Calu3 (cell line): ENCODE results near the gene TIGD3. TPM values are rescaled to one million over a fixed set of nuclear protein-coding genes. Genes with fewer than 3 reads are reported as not detected.

Experiments used
- BruUV-seq: library from RNA; stranded (reverse); fragments of 400-500 nt; replicated peaks from 2 replicates; lab custom pipeline; 2021; lab: Mats Ljungman, UMichigan
- CTCF ChIA-PET: fragments of 300-600 bp; sonication (Branson Sonifier 250); formaldehyde crosslinking; loops from one replicate; lab custom pipeline; 2022; ENCODE audit warnings: antibody characterized with exemption; lab: Charles Lee
- DNase-seq: peaks from one replicate; pipeline ENCODE4 v3.0.0; 2022
- H3K27ac Mint-ChIP-seq: one replicate; pipeline ENCODE4 v1.8.0; 2022; ENCODE audit warnings: mixed read lengths; ENCODE audit not compliant: unreplicated experiment
- H3K27me3 Mint-ChIP-seq: one replicate; pipeline ENCODE4 v1.8.0; 2022; ENCODE audit warnings: mixed read lengths; ENCODE audit not compliant: unreplicated experiment
- H3K36me3 Mint-ChIP-seq: one replicate; pipeline ENCODE4 v1.8.0; 2022; ENCODE audit warnings: mild to moderate bottlenecking, moderate library complexity, mixed read lengths; ENCODE audit not compliant: insufficient read depth, unreplicated experiment
- H3K4me1 Mint-ChIP-seq: one replicate; pipeline ENCODE4 v1.8.0; 2022; ENCODE audit warnings: mild to moderate bottlenecking, low read depth, mixed read lengths; ENCODE audit not compliant: unreplicated experiment
- H3K4me3 Mint-ChIP-seq: one replicate; pipeline ENCODE4 v1.8.0; 2022; ENCODE audit warnings: mild to moderate bottlenecking, low read depth, moderate library complexity, mixed read lengths; ENCODE audit not compliant: unreplicated experiment
- H3K9me3 Mint-ChIP-seq: one replicate; pipeline ENCODE4 v1.8.0; 2022; ENCODE audit warnings: low read depth, mixed read lengths; ENCODE audit not compliant: unreplicated experiment
- CTCF ChIP-seq: fragments of 200-600 bp; IDR thresholded peaks from one replicate; pipeline ENCODE4 v1.8.0; 2022; ENCODE audit warnings: antibody characterized with exemption; ENCODE audit not compliant: unreplicated experiment
- intact Hi-C: fragments of 100-400 bp; cut with micrococcal nuclease; formaldehyde crosslinking; loops from one replicate; pipeline ENCODE4 v1.10.0; 2022; ENCODE audit not compliant: unreplicated experiment
- total RNA-seq: library from RNA; stranded (reverse); gene quantifications from 2 replicates; pipeline ENCODE4 v1.2.3, GENCODE V29; 2022

The TIGD3 gene
- total RNA-seq, 1 experiment from 2014 or later: 1.5 TPM

- peak overlapping the region; percentile 86 for H3K4me3 Mint-ChIP-seq
- peaks cover 35% of the 10 kb centered on the region for H3K36me3 Mint-ChIP-seq
- no peaks in the 10 kb centered on the region for H3K27me3 Mint-ChIP-seq
- BruUV-seq: no TSS peak
- peak overlapping the region; percentile 2 for H3K27ac Mint-ChIP-seq
- no peaks in the 10 kb centered on the region for H3K9me3 Mint-ChIP-seq
- no peak for DNase-seq
- CTCF ChIA-PET: interaction anchor here (0.7 to 4.3 kb wide), 5 partner anchors 15 to 60 kb away, joined by 3 to 61 read pairs (median 4); no protein-coding TSS in a partner anchor
- intact Hi-C loops: no loop called here
- H3K4me1 Mint-ChIP-seq: peaks cover 22% of the 10 kb centered on the region
- no peak for TF ChIP-seq CTCF
Observed at GRCh38 chr11:65334696-65335295, 19.8 kb upstream of the TIGD3 start.

GRCh38 chr11:65338676-65339075 is 15.9 kb upstream of the TIGD3 start:
- CTCF ChIA-PET: interaction anchor here (0.6 kb wide), 1 partner anchor 536 kb away, joined by 5 read pairs; no protein-coding TSS in a partner anchor
- no peaks in the 10 kb centered on the region for H3K9me3 Mint-ChIP-seq
- no peak overlapping the region for H3K4me3 Mint-ChIP-seq
- intact Hi-C loops: no loop called here
- peaks cover 39% of the 10 kb centered on the region for H3K36me3 Mint-ChIP-seq
- H3K27me3 Mint-ChIP-seq: no peaks in the 10 kb centered on the region
- H3K4me1 Mint-ChIP-seq: peaks cover 18% of the 10 kb centered on the region
- no peak overlapping the region for H3K27ac Mint-ChIP-seq
- no TSS peak for BruUV-seq
- TF ChIP-seq CTCF: no peak
- DNase-seq: no peak

- no TSS peak for BruUV-seq
- CTCF ChIA-PET: no interaction called here
- Mint-ChIP-seq H3K4me3 (no peak overlapping the region), H3K36me3 (peaks cover 35% of the 10 kb centered on the region), H3K4me1 (peaks cover 11% of the 10 kb centered on the region), H3K9me3 (no peaks in the 10 kb centered on the region), H3K27ac (no peak overlapping the region), H3K27me3 (no peaks in the 10 kb centered on the region)
- intact Hi-C loops: no loop called here
- no peak for DNase-seq
- TF ChIP-seq CTCF: no peak
Observed at GRCh38 chr11:65340226-65340625, 14.3 kb upstream of the TIGD3 start.

GRCh38 chr11:65341856-65342255 is 12.7 kb upstream of the TIGD3 start:
- no peaks in the 10 kb centered on the region for H3K9me3 Mint-ChIP-seq
- TF ChIP-seq CTCF: no peak
- H3K4me3 Mint-ChIP-seq: no peak overlapping the region
- no peak for DNase-seq
- no peak overlapping the region for H3K27ac Mint-ChIP-seq
- CTCF ChIA-PET: no interaction called here
- no TSS peak for BruUV-seq
- intact Hi-C loops: no loop called here
- no peaks in the 10 kb centered on the region for H3K27me3 Mint-ChIP-seq
- peaks cover 8% of the 10 kb centered on the region for H3K4me1 Mint-ChIP-seq
- H3K36me3 Mint-ChIP-seq: peaks cover 41% of the 10 kb centered on the region
